Measurements from ENCODE around the gene RAET1G.
"Not testable (repeated sequence)": the region's sequence is repeated elsewhere in the genome, so short reads cannot be mapped to it uniquely, and the experiment has no call there.

RAET1G gene

GRCh38 chr6:149909701-149910470 is 13.0 kb downstream of the RAET1G start:
- no peak for DNase-seq

- not testable (repeated sequence) for DNase-seq
Measured at GRCh38 chr6:149908480-149908879, 14.4 kb downstream of the RAET1G start.

GRCh38 chr6:149907317-149907716 is 15.6 kb downstream of the RAET1G start:
- no peak for DNase-seq

GRCh38 chr6:149906405-149906804 is 16.5 kb downstream of the RAET1G start:
- no peak for DNase-seq

GRCh38 chr6:149905911-149906371 is 17.0 kb downstream of the RAET1G start:
- no peak for DNase-seq

- no peak for DNase-seq
Measured at GRCh38 chr6:149905371-149905910, 17.5 kb downstream of the RAET1G start.

GRCh38 chr6:149904661-149905370 is 18.1 kb downstream of the RAET1G start:
- DNase-seq, result no peak

- no peak for DNase-seq
Measured at GRCh38 chr6:149903938-149904611, 18.8 kb downstream of the RAET1G start.

GRCh38 chr6:149901444-149902140 is 21.3 kb downstream of the RAET1G start:
- no peak for DNase-seq

GRCh38 chr6:149900620-149901443 is 22.1 kb downstream of the RAET1G start:
- DNase-seq, result no peak

GRCh38 chr6:149899926-149900619 is 22.8 kb downstream of the RAET1G start:
- DNase-seq, result no peak

GRCh38 chr6:149899486-149899885 is 23.4 kb downstream of the RAET1G start:
- DNase-seq, result no peak

- no peak for DNase-seq
Measured at GRCh38 chr6:149898966-149899365, 24.0 kb downstream of the RAET1G start.

- DNase-seq, result no peak
Measured at GRCh38 chr6:149897855-149898744, 24.8 kb downstream of the RAET1G start, which contains the start of gene RAET1E. RAET1E (minus strand) TSS chr6:149898113; CDS start chr6:149890901, 7,212 bp downstream.

- DNase-seq, result no peak
Measured at GRCh38 chr6:149897015-149897697, 25.8 kb downstream of the RAET1G start.

- DNase-seq, result no peak
Measured at GRCh38 chr6:149896491-149896890, 26.4 kb downstream of the RAET1G start.

- DNase-seq, result peak; percentile 25
Measured at GRCh38 chr6:149895833-149896271, 27.1 kb downstream of the RAET1G start.

- no peak for DNase-seq
Measured at GRCh38 chr6:149895048-149895590, 27.8 kb downstream of the RAET1G start.

- DNase-seq, result not testable (repeated sequence)
Measured at GRCh38 chr6:149891864-149892263, 31.1 kb downstream of the RAET1G start.
